ENCODE results near the gene KCNQ1.
A peak's percentile ranks its signal among the peaks of the same experiment; 100 is the strongest.

KCNQ1 gene

DNA sequence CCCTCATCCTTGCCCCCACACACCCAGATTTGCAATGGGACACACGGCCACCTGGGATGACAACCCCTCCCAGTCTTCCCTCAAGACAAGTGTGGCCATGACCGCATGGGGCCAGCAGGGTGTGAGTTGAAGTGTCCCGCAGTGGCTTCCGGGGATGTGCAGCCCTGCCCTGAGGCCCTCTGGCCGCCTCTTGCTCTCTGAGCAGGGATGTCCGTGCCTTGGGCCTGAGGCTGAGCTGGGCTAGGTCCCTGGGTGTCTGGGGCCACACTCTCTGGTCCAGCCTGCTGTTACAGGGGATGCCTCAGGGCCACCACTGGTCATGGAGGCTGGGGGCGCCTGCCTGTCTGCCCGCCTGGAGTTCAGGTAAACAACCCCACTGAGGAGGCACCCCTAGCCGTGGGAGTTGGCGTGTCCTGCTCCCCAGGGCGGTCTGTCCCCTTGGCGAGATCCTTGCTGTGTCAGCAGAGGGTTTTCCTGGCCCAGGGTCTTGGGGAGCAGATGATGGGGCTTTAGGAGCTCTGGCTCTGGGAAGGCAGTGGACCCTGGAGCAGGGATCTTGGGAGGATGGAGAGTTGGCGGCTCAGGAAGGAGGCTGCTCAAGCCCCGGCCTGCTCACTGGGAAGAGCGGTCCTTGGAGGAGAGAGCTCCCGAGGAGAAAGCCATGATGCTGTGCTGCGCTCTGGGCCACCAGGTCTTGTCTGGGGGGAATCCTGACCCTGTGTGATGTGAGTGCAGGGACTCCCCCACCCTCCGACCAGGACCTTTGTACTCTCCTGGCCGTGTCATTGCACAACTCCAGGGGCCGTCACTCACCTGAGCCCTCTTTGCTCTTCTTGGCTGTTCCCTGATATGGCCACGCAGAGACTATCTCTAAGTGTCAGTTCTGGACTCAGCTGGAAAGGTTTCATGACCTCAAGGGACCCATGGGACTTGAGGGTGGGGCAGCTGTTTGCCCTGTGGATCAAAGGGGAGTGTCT lies 67.9 kb downstream of the KCNQ1 start:
- Histone ChIP-seq H3K27me3 (no peaks in the 10 kb centered on the region), H3K27ac (peak overlapping the region in 7 of 11 experiments; percentile 56 to 77 (median 71); a peak in 10 of 22 replicates), H3K36me3 (no peaks in the 10 kb centered on the region), H3K4me3 (no peak overlapping the region), H3K9ac (peak overlapping the region in 3 of 11 experiments; percentile 7 to 60 (median 38); a peak in 3 of 22 replicates), H4K20me1 (peaks cover 0 to 42% (median 9%) of the 10 kb centered on the region in 11 experiments; a peak in 7 of 22 replicates), H3K9me3 (replicated peaks in 1 of 11) (no peaks in the 10 kb centered on the region), H3K4me1 (peaks cover 50 to 56% (median 52%) of the 10 kb centered on the region in 10 experiments), H3K4me2 (peak overlapping the region; percentile 73 to 99 (median 94))
- no peak for TF ChIP-seq Cebpa-rat (IDR thresholded peaks at IDR 0.05)

DNA sequence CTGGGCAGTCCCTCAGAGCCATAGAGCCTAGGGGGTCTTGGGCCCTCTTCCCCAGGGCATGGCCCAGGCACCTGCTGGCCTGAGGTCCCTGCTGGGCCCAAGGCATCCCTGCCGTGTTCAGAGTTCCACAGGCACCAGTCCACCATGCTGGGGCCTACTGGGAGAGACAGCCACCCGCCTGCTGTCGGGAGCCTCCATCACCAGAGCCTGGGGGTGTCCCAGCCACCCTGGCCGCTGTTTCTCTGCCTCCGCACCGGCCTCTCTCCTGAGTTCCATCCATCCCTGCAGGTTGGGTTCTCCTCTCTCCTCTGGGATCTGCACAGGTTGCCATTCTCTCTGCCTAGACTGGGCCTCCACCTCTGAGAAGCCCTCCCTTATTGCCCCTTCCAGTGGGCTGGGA lies 68.6 kb downstream of the KCNQ1 start:
- Histone ChIP-seq H4K20me1 (peaks cover 0 to 43% (median 7%) of the 10 kb centered on the region in 11 experiments; a peak in 9 of 22 replicates), H3K27ac (no peak overlapping the region), H3K36me3 (no peaks in the 10 kb centered on the region), H3K9ac (no peak overlapping the region), H3K4me3 (no peak overlapping the region), H3K4me1 (peaks cover 44 to 53% (median 50%) of the 10 kb centered on the region in 10 experiments), H3K4me2 (peak overlapping the region in 8 of 11 experiments; percentile 73 to 99 (median 94); a peak in 17 of 22 replicates), H3K27me3 (no peaks in the 10 kb centered on the region), H3K9me3 (replicated peaks in 1 of 11) (no peaks in the 10 kb centered on the region)
- no peak for TF ChIP-seq Cebpa-rat (IDR thresholded peaks at IDR 0.05)

DNA sequence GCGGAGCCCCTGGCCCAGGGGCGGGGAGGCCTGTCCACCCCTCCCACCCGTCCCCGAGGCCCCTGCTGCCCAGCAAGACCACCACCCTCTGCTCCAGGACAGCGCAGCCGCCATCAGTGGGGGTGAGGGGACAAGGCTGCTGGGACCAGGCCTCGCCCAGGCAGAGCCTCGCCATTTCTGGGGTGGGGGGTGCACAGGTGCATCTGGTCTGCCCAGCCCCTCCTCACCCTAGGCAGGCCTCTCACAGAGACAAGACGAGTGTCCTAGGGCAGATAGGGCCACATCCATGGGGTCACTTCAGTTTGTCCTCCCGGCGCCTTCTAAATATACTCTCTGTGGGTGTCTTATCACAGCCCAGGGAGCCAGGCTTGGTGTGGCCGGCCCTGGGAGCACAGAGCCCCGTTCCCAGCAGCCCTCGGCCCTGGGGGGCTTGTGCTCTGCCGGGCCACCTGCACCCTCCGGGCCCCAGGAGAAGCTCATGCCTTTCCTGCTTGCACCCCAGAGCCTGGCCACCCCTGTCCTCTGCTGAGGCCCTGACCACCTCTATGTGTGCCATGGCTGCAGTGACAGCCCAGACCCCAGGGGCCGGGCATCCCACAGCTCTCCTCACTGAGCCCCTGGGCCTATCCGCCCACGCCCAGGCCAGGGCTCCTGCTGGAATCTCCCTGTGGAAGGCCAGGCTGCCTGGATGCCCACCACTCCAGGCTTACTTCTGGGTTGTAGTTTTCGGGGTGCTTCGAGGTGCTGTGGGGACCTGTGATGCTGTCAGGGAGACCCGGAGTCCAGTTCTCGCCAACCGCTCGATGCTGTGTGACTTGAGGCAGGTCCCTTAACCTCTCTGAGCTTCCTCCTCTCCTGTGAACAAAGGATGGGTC lies 70.8 kb downstream of the KCNQ1 start:
- TF ChIP-seq Cebpa-rat (IDR thresholded peaks at IDR 0.05) = no peak
- no peak overlapping the region for H3K27ac ChIP-seq

DNA sequence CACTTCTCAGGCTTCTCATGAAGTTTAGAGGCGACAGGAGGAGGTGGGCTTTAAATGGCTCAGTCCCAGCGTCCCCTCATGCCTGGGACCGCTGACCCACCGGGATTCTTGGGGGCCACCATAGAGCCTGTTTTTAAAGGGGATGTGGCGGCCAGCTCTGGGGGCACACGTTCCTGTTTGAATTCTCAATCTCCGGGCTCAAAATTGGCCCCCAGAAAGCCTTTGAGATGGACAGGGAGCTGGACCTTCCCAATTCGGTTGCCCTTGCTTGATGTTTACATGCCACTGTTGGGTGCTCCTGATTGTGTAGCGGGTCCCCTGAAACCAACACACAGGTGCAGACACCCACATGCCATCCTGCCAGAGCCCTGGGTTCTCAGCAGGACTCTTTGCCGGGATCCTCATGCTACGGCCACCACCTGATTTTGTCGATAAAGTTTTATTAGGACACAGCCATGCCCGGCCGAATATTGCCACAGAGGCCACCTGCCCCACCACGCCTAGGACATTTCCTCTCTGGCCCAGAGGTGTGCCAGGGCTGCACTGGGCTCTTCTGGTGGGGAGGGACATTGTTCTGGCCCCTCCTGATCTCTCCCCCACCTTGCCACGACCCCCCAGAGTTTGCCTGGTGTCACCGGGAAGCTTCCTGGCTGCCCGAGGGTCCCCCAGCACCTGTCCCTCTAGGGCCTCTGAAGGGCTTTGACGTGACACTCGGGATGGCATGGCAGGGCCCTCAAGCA lies 71.6 kb downstream of the KCNQ1 start:
- Histone ChIP-seq H3K27me3 (no peaks in the 10 kb centered on the region), H3K27ac (no peak overlapping the region), H3K9me3 (replicated peaks in 1 of 11) (no peaks in the 10 kb centered on the region), H4K20me1 (peaks cover 0 to 49% (median 9%) of the 10 kb centered on the region in 11 experiments; a peak in 9 of 22 replicates), H3K9ac (no peak overlapping the region), H3K36me3 (no peaks in the 10 kb centered on the region), H3K4me1 (peaks cover 14 to 39% (median 27%) of the 10 kb centered on the region in 10 experiments), H3K4me3 (no peak overlapping the region), H3K4me2 (no peak overlapping the region)
- no peak for TF ChIP-seq Cebpa-rat (IDR thresholded peaks at IDR 0.05)

More for the DNA sequence above, 70.8 kb downstream of the KCNQ1 start:
- H3K9me3 ChIP-seq (replicated peaks in 1 of 11) = no peaks in the 10 kb centered on the region
- H3K27me3 ChIP-seq = no peaks in the 10 kb centered on the region
- no peak overlapping the region for H3K4me3 ChIP-seq
- H3K4me1 ChIP-seq = peaks cover 22 to 41% (median 29%) of the 10 kb centered on the region in 10 experiments
- H3K4me2 ChIP-seq = no peak overlapping the region
- peaks cover 0 to 48% (median 9%) of the 10 kb centered on the region in 11 experiments; a peak in 9 of 22 replicates for H4K20me1 ChIP-seq
- H3K9ac ChIP-seq = no peak overlapping the region
- H3K36me3 ChIP-seq = no peaks in the 10 kb centered on the region

DNA sequence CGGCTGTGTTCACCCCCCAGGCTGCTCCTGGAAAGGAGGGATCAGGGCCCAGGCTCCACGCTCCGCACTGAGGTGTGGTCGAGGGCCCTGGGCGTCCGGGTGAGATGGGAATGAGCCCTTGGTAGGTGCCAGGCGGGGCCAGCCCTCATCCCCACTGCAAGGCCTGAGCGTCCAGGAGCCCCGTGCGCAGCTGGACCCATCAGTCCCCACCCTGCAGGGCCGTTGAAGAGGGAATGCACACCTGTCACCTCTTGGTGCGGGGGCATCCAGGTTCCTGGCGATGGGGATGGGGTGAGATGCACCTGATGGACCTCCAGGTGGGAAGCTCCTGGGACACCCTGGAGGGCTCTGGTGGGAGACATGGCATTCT lies 72.2 kb downstream of the KCNQ1 start:
- H4K20me1 ChIP-seq = peaks cover 0 to 54% (median 9%) of the 10 kb centered on the region in 11 experiments; a peak in 9 of 22 replicates
- no peak overlapping the region for H3K9ac ChIP-seq
- H3K4me1 ChIP-seq = peaks cover 9 to 39% (median 26%) of the 10 kb centered on the region in 10 experiments
- no peaks in the 10 kb centered on the region for H3K36me3 ChIP-seq
- no peak overlapping the region for H3K27ac ChIP-seq
- H3K4me2 ChIP-seq = no peak overlapping the region
- no peaks in the 10 kb centered on the region for H3K9me3 ChIP-seq (replicated peaks in 1 of 11)
- TF ChIP-seq Cebpa-rat (IDR thresholded peaks at IDR 0.05) = no peak
- H3K27me3 ChIP-seq = no peaks in the 10 kb centered on the region
- no peak overlapping the region for H3K4me3 ChIP-seq

DNA sequence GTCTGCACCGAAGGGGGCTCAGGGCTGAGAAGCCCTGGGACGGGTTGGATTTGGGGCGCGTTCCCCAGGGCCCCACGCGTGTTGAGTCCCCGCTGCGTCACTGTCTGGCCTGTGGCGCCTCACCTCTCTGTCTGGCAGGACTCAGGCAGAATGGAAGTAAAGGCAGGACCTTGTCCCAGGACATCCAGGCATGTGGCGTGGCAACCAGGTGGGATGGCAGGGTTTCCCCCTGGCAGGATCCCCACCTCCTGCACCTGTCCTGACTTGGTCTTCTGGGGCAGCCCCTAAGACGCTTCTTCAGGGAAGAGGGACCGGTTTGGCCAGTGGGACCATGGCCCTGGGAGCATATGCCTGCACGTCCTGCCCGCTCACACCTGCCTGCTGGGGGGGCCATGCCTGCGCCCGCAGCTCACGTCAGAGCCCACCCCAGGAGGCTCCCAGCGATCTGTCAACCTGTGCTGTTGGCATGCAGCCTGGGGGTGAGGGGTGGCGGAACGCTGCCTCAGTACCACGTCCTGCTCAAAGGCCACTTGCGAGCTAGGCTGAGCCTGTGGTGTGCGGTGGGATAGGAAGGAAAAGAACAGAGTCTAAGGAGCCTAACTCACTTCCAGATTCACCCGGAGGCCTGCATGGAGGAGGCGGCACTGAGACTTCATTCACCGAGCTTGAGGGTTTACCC lies 72.7 kb downstream of the KCNQ1 start:
- no peak overlapping the region for H3K9ac ChIP-seq
- no peaks in the 10 kb centered on the region for H3K27me3 ChIP-seq
- no peak overlapping the region for H3K4me3 ChIP-seq
- no peak for TF ChIP-seq Cebpa-rat (IDR thresholded peaks at IDR 0.05)
- no peaks in the 10 kb centered on the region for H3K36me3 ChIP-seq
- peaks cover 0 to 54% (median 8%) of the 10 kb centered on the region in 11 experiments; a peak in 9 of 22 replicates for H4K20me1 ChIP-seq
- no peak overlapping the region for H3K4me2 ChIP-seq
- H3K9me3 ChIP-seq (replicated peaks in 1 of 11) = no peaks in the 10 kb centered on the region
- H3K4me1 ChIP-seq = peaks cover 4 to 38% (median 21%) of the 10 kb centered on the region in 10 experiments; a peak in 19 of 20 replicates
- no peak overlapping the region for H3K27ac ChIP-seq

DNA sequence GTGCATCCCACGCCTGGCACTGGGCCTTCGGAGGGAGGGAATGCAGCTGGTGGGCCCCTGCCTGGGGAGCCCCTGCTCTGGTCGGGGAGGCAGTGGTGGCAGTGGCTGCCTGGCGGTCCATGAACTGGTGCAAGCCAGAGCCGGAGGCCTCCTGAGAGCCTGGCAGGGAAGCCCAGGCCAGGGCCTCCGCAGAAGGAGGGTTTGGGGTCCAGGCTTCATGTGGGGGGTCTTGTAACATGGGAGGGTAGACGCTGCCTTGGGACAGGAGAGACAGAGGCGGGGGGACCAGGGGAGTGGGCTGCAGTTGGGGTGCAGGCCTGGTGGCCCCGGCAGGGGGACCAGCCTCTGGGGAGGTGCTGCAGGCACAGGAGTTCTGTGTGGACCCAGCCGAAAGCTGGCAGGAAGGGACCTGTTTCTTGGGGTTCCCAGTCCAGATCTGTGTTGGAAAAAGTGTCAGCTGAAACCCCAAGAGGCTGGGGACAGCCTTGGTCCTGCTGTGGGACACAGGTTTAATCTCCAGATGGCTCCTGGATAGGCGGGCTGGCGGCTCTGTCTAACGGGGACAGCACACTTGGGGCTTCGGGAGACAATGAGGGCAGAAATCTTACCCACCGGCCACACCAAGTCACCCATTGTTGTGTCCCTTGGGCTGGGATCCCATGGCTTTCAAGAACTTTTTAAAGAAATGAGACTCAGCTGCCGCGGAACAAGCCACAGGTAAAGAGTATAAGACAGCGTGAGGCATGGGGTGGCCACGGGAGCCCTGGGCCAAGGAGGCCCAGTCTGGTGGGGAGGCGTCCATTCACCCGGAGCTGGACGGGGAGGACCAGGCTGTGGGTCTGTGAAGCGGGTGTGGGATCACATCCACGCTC lies 73.5 kb downstream of the KCNQ1 start:
- H3K27me3 ChIP-seq = no peaks in the 10 kb centered on the region
- H4K20me1 ChIP-seq = peaks cover 0 to 58% (median 7%) of the 10 kb centered on the region in 11 experiments; a peak in 9 of 22 replicates
- no peak overlapping the region for H3K27ac ChIP-seq
- TF ChIP-seq Cebpa-rat (IDR thresholded peaks at IDR 0.05) = no peak
- H3K4me1 ChIP-seq = peaks cover 0 to 32% (median 15%) of the 10 kb centered on the region in 10 experiments; a peak in 13 of 20 replicates
- H3K4me3 ChIP-seq = no peak overlapping the region
- H3K36me3 ChIP-seq = no peaks in the 10 kb centered on the region
- no peaks in the 10 kb centered on the region for H3K9me3 ChIP-seq (replicated peaks in 1 of 11)
- H3K4me2 ChIP-seq = no peak overlapping the region
- H3K9ac ChIP-seq = no peak overlapping the region
